HCT116 (cell line): ENCODE data around the gene ADCK1. TPM values are rescaled to one million over a fixed set of nuclear protein-coding genes. Genes with fewer than 3 reads are reported as not detected.

ENCODE experiments used
- ATAC-seq: fragments of 200-7000 bp; cut with Tn5 transposase; 2 replicates; pipeline ENCODE4 v1.9.1; 2020; ENCODE audit warnings: mild to moderate bottlenecking, moderate library complexity
- BruUV-seq: library from RNA; stranded (reverse); fragments of 400-500 nt; replicated peaks from 2 replicates; lab custom pipeline; 2021; lab: Mats Ljungman, UMichigan
- CTCF ChIA-PET: fragments of 300-600 bp; sonication (Branson Sonifier 250); formaldehyde crosslinking; loops from one replicate; lab custom pipeline; 2021; ENCODE audit warnings: antibody characterized with exemption; lab: Charles Lee
- POLR2A ChIA-PET: fragments of 300-600, 350-600 bp; sonication (Branson Sonifier 250); formaldehyde crosslinking; loops from one replicate; lab custom pipeline; 2021; ENCODE audit warnings: antibody characterized with exemption; lab: Charles Lee
- RAD21 ChIA-PET, 2 experiments: fragments of 300-600 bp; sonication (Branson Sonifier 250); formaldehyde crosslinking; loops; one replicate each; lab custom pipeline; 2023; ENCODE audit warnings: low total read pairs in 2 of 2; ENCODE audit not compliant: uncharacterized antibody in 2 of 2, unreplicated experiment in 2 of 2, low non-redundant PET in 1 of 2; lab: Charles Lee
- DNase-seq: peaks from one replicate; pipeline ENCODE4 v3.0.0-alpha.2; 2010; ENCODE audit warnings: low read depth, low spot score
- H2AFZ ChIP-seq: fragments of 200-600 bp; shearing (Covaris generic), sonication (generic); 2 replicates; pipeline ENCODE4 v1.6.1; 2017; ENCODE audit warnings: low read depth, mixed run types, mixed read lengths, antibody characterized with exemption, low read length; ENCODE audit not compliant: poor library complexity, severe bottlenecking
- H3K27ac ChIP-seq: 2 replicates; pipeline ENCODE4 v1.5.1; 2012; ENCODE audit warnings: low read depth, low read length
- H3K27me3 ChIP-seq: fragments of 200-600 bp; sonication (generic); 2 replicates; pipeline ENCODE4 v1.6.1; 2016; ENCODE audit warnings: mixed run types, low read length, mixed read lengths; ENCODE audit not compliant: insufficient read depth
- H3K36me3 ChIP-seq, 2 experiments: fragments of 200-500 bp in 1 of 2; fragments of 200-600 bp in 1 of 2; sonication (Bioruptor generic) in 1 of 2; sonication (generic) in 1 of 2; 2 replicates each; pipeline versions ENCODE4 v1.5.1 to v1.6.1; 2014 to 2016; ENCODE audit warnings: low read length in 2 of 2, inconsistent platforms in 1 of 2, mixed read lengths in 1 of 2, mixed run types in 1 of 2; ENCODE audit not compliant: insufficient read depth in 2 of 2, control insufficient read depth in 1 of 2
- H3K4me1 ChIP-seq, 2 experiments: fragments of 200-600 bp in 1 of 2; sonication (generic) in 1 of 2; 2 replicates each; pipeline versions ENCODE4 v1.5.1 to v1.6.1; 2012 to 2017; ENCODE audit warnings: low read length in 2 of 2, inconsistent platforms in 1 of 2, mild to moderate bottlenecking in 1 of 2, mixed read lengths in 1 of 2, mixed run types in 1 of 2, moderate library complexity in 1 of 2; ENCODE audit not compliant: insufficient read depth in 2 of 2, control insufficient read depth in 1 of 2
- H3K4me2 ChIP-seq: fragments of 200-600 bp; sonication (generic); 2 replicates; pipeline ENCODE4 v1.6.1; 2017; ENCODE audit warnings: mixed run types, low read length, mixed read lengths
- H3K4me3 ChIP-seq, 2 experiments: fragments of 200-600 bp in 1 of 2; sonication (generic) in 1 of 2; replicated peaks in 1 of 2; 2 replicates each; pipeline ENCODE4 v1.5.1; 2011 to 2016; ENCODE audit warnings: low read length in 2 of 2, control low read depth in 1 of 2, low read depth in 1 of 2, mild to moderate bottlenecking in 1 of 2, mixed read lengths in 1 of 2, mixed run types in 1 of 2
- H3K79me2 ChIP-seq: fragments of 200-600 bp; sonication (generic); 2 replicates; pipeline ENCODE4 v1.6.1; 2017; ENCODE audit warnings: mild to moderate bottlenecking, mixed run types, low read length, moderate library complexity, mixed read lengths; ENCODE audit not compliant: insufficient read depth
- H3K9ac ChIP-seq: fragments of 200-600 bp; sonication (generic); 2 replicates; pipeline ENCODE4 v1.6.1; 2016; ENCODE audit warnings: low read length, mixed read lengths
- H3K9me2 ChIP-seq: fragments of 200-600 bp; sonication (generic), shearing (Covaris generic); 2 replicates; pipeline ENCODE4 v1.6.1; 2017; ENCODE audit warnings: mixed run types, mild to moderate bottlenecking, moderate library complexity; ENCODE audit not compliant: insufficient read depth
- H3K9me3 ChIP-seq, 2 experiments: fragments of 200-500 bp in 1 of 2; fragments of 200-600 bp in 1 of 2; sonication (Bioruptor generic) in 1 of 2; sonication (generic) in 1 of 2; 2 replicates each; pipeline ENCODE4 v1.6.1; 2014 to 2017; ENCODE audit warnings: low read length in 2 of 2, mixed read lengths in 2 of 2, inconsistent platforms in 1 of 2, low read depth in 1 of 2, mild to moderate bottlenecking in 1 of 2, mixed run types in 1 of 2, moderate library complexity in 1 of 2; ENCODE audit not compliant: control insufficient read depth in 1 of 2, insufficient read depth in 1 of 2
- H4K20me1 ChIP-seq: fragments of 200-600 bp; sonication (generic), shearing (Covaris generic); 2 replicates; pipeline ENCODE4 v1.6.1; 2017; ENCODE audit warnings: mixed run types, mild to moderate bottlenecking, moderate library complexity; ENCODE audit not compliant: insufficient read depth
- EZH2 ChIP-seq: fragments of 200-600 bp; sonication (generic); IDR thresholded peaks from 2 replicates; pipeline ENCODE4 v1.6.1; 2017; ENCODE audit warnings: antibody characterized with exemption, mixed run types
- JUND ChIP-seq: IDR thresholded peaks from 2 replicates; pipeline ENCODE4 v1.6.1; 2012
- SRF ChIP-seq: IDR thresholded peaks from 2 replicates; pipeline ENCODE4 v1.6.1; 2012; ENCODE audit warnings: low read depth
- YY1 ChIP-seq: IDR thresholded peaks from 2 replicates; pipeline ENCODE4 v1.6.1; 2011; ENCODE audit warnings: low read length, low read depth, moderate library complexity, mild to moderate bottlenecking; ENCODE audit not compliant: insufficient replicate concordance; ENCODE audit errors: extremely low read depth
- intact Hi-C: fragments of 100-400 bp; cut with micrococcal nuclease; formaldehyde crosslinking; loops from 2 replicates; pipeline ENCODE4 v1.10.0; 2022
- total RNA-seq: library from RNA; stranded (reverse); gene quantifications from one replicate; pipeline ENCODE4 v1.2.1, GENCODE V29; 2021; ENCODE audit not compliant: unreplicated experiment
- TF ChIP-seq, protein P1 (sequence below): IDR thresholded peaks from 2 replicates; pipeline ENCODE4 v1.6.1; 2012
- TF ChIP-seq, protein P2 (sequence below), 3 experiments: fragments of 200-600 bp in 1 of 3; sonication (generic) in 1 of 3; IDR thresholded peaks in 2 of 3; conservative IDR thresholded peaks in 1 of 3; 2 replicates each; pipeline ENCODE4 v1.5.1; 2012 to 2017; ENCODE audit warnings: low read depth in 2 of 3, low read length in 2 of 3, antibody characterized with exemption in 1 of 3, borderline replicate concordance in 1 of 3, control low read depth in 1 of 3, mild to moderate bottlenecking in 1 of 3, mixed read lengths in 1 of 3, mixed run types in 1 of 3, moderate library complexity in 1 of 3; ENCODE audit not compliant: insufficient read depth in 1 of 3

Gene ADCK1
- total RNA-seq, 1 experiment from 2014 or later, result 6.0 TPM

GRCh38 chr14:77853919-77854318, 54.0 kb downstream of the ADCK1 start (continued):
- TF ChIP-seq EZH2, result no peak
- TF ChIP-seq, all 23 proteins: peak for 0

DNA sequence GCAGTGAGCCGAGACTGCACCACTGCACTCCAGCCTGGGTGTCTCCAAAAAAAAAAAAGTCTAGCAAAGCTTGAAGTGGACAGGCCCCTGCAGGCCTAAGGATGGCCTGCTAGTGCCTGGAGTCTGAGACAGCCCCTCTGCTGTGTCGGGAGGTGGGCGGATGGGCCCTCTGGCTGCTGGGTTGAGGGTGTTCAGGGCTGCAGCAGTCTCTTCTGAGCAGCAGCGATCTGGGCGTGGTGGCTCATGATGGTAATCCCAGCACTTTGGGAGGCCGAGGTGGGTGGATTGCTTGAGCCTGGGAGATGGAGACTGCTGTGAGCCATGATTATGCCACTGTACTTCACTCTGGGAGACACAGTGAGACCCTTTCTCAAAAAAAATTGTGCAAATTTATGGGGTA, 57.0 kb downstream of the ADCK1 start:
- Histone ChIP-seq H3K36me3 (no peaks in the 10 kb centered on the region), H3K9me3 (no peaks in the 10 kb centered on the region), H3K4me1 (no peaks in the 10 kb centered on the region; a peak in 1 of 4 replicates), H3K4me2 (no peak overlapping the region), H3K27me3 (no peaks in the 10 kb centered on the region), H2AFZ (no peak overlapping the region), H3K27ac (no peak overlapping the region), H3K9me2 (no peaks in the 10 kb centered on the region), H3K4me3 (no peak overlapping the region), H3K9ac (no peak overlapping the region), H4K20me1 (no peaks in the 10 kb centered on the region), H3K79me2 (no peaks in the 10 kb centered on the region)
- DNase-seq, result no peak
- TF ChIP-seq SRF (no peak), JUND (no peak), YY1 (no peak)
- TF ChIP-seq, protein P1, sequence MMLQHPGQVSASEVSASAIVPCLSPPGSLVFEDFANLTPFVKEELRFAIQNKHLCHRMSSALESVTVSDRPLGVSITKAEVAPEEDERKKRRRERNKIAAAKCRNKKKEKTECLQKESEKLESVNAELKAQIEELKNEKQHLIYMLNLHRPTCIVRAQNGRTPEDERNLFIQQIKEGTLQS, result no peak
- TF ChIP-seq, protein P2, sequence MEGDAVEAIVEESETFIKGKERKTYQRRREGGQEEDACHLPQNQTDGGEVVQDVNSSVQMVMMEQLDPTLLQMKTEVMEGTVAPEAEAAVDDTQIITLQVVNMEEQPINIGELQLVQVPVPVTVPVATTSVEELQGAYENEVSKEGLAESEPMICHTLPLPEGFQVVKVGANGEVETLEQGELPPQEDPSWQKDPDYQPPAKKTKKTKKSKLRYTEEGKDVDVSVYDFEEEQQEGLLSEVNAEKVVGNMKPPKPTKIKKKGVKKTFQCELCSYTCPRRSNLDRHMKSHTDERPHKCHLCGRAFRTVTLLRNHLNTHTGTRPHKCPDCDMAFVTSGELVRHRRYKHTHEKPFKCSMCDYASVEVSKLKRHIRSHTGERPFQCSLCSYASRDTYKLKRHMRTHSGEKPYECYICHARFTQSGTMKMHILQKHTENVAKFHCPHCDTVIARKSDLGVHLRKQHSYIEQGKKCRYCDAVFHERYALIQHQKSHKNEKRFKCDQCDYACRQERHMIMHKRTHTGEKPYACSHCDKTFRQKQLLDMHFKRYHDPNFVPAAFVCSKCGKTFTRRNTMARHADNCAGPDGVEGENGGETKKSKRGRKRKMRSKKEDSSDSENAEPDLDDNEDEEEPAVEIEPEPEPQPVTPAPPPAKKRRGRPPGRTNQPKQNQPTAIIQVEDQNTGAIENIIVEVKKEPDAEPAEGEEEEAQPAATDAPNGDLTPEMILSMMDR (IDR thresholded peaks at IDR 0.05 in 2 of 3, conservative IDR thresholded peaks at IDR 0.05 in 1 of 3; ENCODE audit: borderline replicate concordance in 1 of 3, insufficient read depth in 1 of 3, low read depth in 2 of 3, low read length in 2 of 3), result no peak
- ChIA-PET POLR2A (no interaction called here), CTCF (no interaction called here), RAD21 (no interaction called here)
- no TSS peak for BruUV-seq
- intact Hi-C loops, result loop anchor here (10.0 kb wide), 1 partner anchor 298 kb away; no protein-coding TSS in a partner anchor
- ATAC-seq, result no peak
